ENCODE results near the gene PLEK2. TPM values are rescaled to one million over a fixed set of nuclear protein-coding genes. Genes with fewer than 3 reads are reported as not detected.
A peak's percentile ranks its signal among the peaks of the same experiment; 100 is the strongest.
"Not testable (repeated sequence)": the region's sequence is repeated elsewhere in the genome, so short reads cannot be mapped to it uniquely, and the experiment has no call there.

Gene PLEK2
- total RNA-seq, 1 donor from 2014 or later: not detected

GRCh38 chr14:67416085-67416484 is 4.1 kb upstream of the PLEK2 start:
- TF ChIP-seq CTCF (IDR thresholded peaks at IDR 0.05): no peak
- Mint-ChIP-seq H3K27ac (ENCODE audit: unreplicated experiment) (no peak overlapping the region), H3K27me3 (ENCODE audit: low read depth) (no peaks in the 10 kb centered on the region), H3K36me3 (ENCODE audit: low read depth) (no peaks in the 10 kb centered on the region), H3K4me1 (ENCODE audit: low read depth) (peaks cover 8% of the 10 kb centered on the region), H3K4me3 (ENCODE audit: unreplicated experiment) (no peak overlapping the region), H3K9me3 (ENCODE audit: low read depth) (no peaks in the 10 kb centered on the region)
- DNase-seq (ENCODE audit: low spot score): no peak

- not testable (repeated sequence) for H3K27ac Mint-ChIP-seq (ENCODE audit: unreplicated experiment); H3K27me3 Mint-ChIP-seq (ENCODE audit: low read depth); H3K9me3 Mint-ChIP-seq (ENCODE audit: low read depth); H3K4me1 Mint-ChIP-seq (ENCODE audit: low read depth); H3K4me3 Mint-ChIP-seq (ENCODE audit: unreplicated experiment); H3K36me3 Mint-ChIP-seq (ENCODE audit: low read depth); DNase-seq (ENCODE audit: low spot score)
Observed at GRCh38 chr14:67415610-67416009, 3.6 kb upstream of the PLEK2 start.

GRCh38 chr14:67413806-67414769 is 2.1 kb upstream of the PLEK2 start:
- Mint-ChIP-seq H3K27me3 (ENCODE audit: low read depth) (no peaks in the 10 kb centered on the region), H3K4me3 (ENCODE audit: unreplicated experiment) (no peak overlapping the region), H3K9me3 (ENCODE audit: low read depth) (no peaks in the 10 kb centered on the region), H3K4me1 (ENCODE audit: low read depth) (peaks cover 8% of the 10 kb centered on the region), H3K27ac (ENCODE audit: unreplicated experiment) (peak overlapping the region; percentile 12), H3K36me3 (ENCODE audit: low read depth) (no peaks in the 10 kb centered on the region)
- no peak for DNase-seq (ENCODE audit: low spot score)
- no peak for TF ChIP-seq CTCF (IDR thresholded peaks at IDR 0.05)

- no peak overlapping the region for H3K27ac Mint-ChIP-seq (ENCODE audit: unreplicated experiment)
- no peaks in the 10 kb centered on the region for H3K36me3 Mint-ChIP-seq (ENCODE audit: low read depth)
- H3K27me3 Mint-ChIP-seq (ENCODE audit: low read depth): no peaks in the 10 kb centered on the region
- H3K4me1 Mint-ChIP-seq (ENCODE audit: low read depth): peaks cover 8% of the 10 kb centered on the region
- TF ChIP-seq CTCF (IDR thresholded peaks at IDR 0.05): no peak
- no peaks in the 10 kb centered on the region for H3K9me3 Mint-ChIP-seq (ENCODE audit: low read depth)
- no peak for DNase-seq (ENCODE audit: low spot score)
- H3K4me3 Mint-ChIP-seq (ENCODE audit: unreplicated experiment): no peak overlapping the region
Observed at GRCh38 chr14:67411370-67411769, 595 bp downstream of the PLEK2 start.

- no peaks in the 10 kb centered on the region for H3K36me3 Mint-ChIP-seq (ENCODE audit: low read depth)
- no peak overlapping the region for H3K4me3 Mint-ChIP-seq (ENCODE audit: unreplicated experiment)
- H3K27me3 Mint-ChIP-seq (ENCODE audit: low read depth): no peaks in the 10 kb centered on the region
- H3K4me1 Mint-ChIP-seq (ENCODE audit: low read depth): peaks cover 8% of the 10 kb centered on the region
- H3K27ac Mint-ChIP-seq (ENCODE audit: unreplicated experiment): no peak overlapping the region
- TF ChIP-seq CTCF (IDR thresholded peaks at IDR 0.05): no peak
- DNase-seq (ENCODE audit: low spot score): no peak
- H3K9me3 Mint-ChIP-seq (ENCODE audit: low read depth): no peaks in the 10 kb centered on the region
Observed at GRCh38 chr14:67410313-67410712, 1.7 kb downstream of the PLEK2 start.

- no peak overlapping the region for H3K27ac Mint-ChIP-seq (ENCODE audit: unreplicated experiment)
- TF ChIP-seq CTCF (IDR thresholded peaks at IDR 0.05): no peak
- H3K36me3 Mint-ChIP-seq (ENCODE audit: low read depth): no peaks in the 10 kb centered on the region
- H3K4me3 Mint-ChIP-seq (ENCODE audit: unreplicated experiment): no peak overlapping the region
- no peaks in the 10 kb centered on the region for H3K9me3 Mint-ChIP-seq (ENCODE audit: low read depth)
- no peak for DNase-seq (ENCODE audit: low spot score)
- peaks cover 7% of the 10 kb centered on the region for H3K4me1 Mint-ChIP-seq (ENCODE audit: low read depth)
- H3K27me3 Mint-ChIP-seq (ENCODE audit: low read depth): no peaks in the 10 kb centered on the region
Observed at GRCh38 chr14:67409461-67409860, 2.5 kb downstream of the PLEK2 start.

GRCh38 chr14:67408122-67408801 is 3.7 kb downstream of the PLEK2 start:
- not testable (repeated sequence) for H3K4me3 Mint-ChIP-seq (ENCODE audit: unreplicated experiment); DNase-seq (ENCODE audit: low spot score); H3K36me3 Mint-ChIP-seq (ENCODE audit: low read depth); H3K4me1 Mint-ChIP-seq (ENCODE audit: low read depth); H3K27me3 Mint-ChIP-seq (ENCODE audit: low read depth); H3K27ac Mint-ChIP-seq (ENCODE audit: unreplicated experiment); H3K9me3 Mint-ChIP-seq (ENCODE audit: low read depth)
